SK-N-MC (cell line): Measurements from ENCODE around the gene SMIM29.

Experiments used
- EZH2 ChIP-seq: fragments of 200-600 bp; sonication (generic); IDR thresholded peaks from one replicate; pipeline ENCODE4 v1.6.1; 2017; ENCODE audit warnings: antibody characterized with exemption
- POLR2AphosphoS5 ChIP-seq: IDR thresholded peaks from 2 replicates; pipeline ENCODE4 v1.6.1; 2012; ENCODE audit warnings: mild to moderate bottlenecking, low read depth, low read length, borderline replicate concordance

DNA sequence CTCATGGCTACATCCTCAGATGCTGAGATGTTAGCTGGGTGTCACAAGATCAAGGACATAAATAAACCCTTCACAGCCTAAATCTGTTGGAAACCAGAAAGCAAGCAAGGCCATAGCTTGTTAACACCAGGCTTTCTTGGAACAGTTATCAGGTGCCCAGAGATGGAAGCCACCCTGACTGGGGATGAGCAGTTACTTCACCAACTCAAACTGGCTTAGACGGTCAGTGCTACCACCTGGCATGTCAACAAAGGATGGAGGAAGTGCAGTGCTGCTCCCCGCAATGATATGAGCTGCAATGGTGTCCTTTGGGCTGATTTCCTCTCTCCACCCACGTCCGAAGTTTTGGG, 28.9 kb upstream of the SMIM29 start:
- TF ChIP-seq EZH2 (no peak), POLR2AphosphoS5 (no peak; the same call in 1 of the 2 replicates)
